ENCODE measurements around the gene TEC.

TEC gene

GRCh38 chr4:48153791-48154550 is 115.7 kb downstream of the TEC start:
- no peak for DNase-seq

- no peak for DNase-seq
These were observed 117.4 kb downstream of the TEC start for GRCh38 chr4:48152259-48152658.

GRCh38 chr4:48149827-48150370 is 119.7 kb downstream of the TEC start:
- no peak for DNase-seq

GRCh38 chr4:48147621-48148020 is 122.0 kb downstream of the TEC start:
- no peak for DNase-seq

- DNase-seq = peak in 1 of 2 donors; percentile 71
These were observed 128.6 kb downstream of the TEC start for GRCh38 chr4:48141048-48141447.

- peak in 1 of 2 donors; percentile 13 for DNase-seq
These were observed 129.9 kb downstream of the TEC start for GRCh38 chr4:48139691-48140090.

- peak; percentile 47 to 76 for DNase-seq
These were observed 130.7 kb downstream of the TEC start for GRCh38 chr4:48138936-48139335.

GRCh38 chr4:48138511-48138910 is 131.1 kb downstream of the TEC start:
- no peak for DNase-seq

GRCh38 chr4:48137846-48138245 is 131.8 kb downstream of the TEC start:
- peak in 1 of 2 donors; percentile 28 for DNase-seq

GRCh38 chr4:48134081-48134480 is 135.6 kb downstream of the TEC start, which contains the start of gene TXK:
TSS of gene TXK (minus strand) at chr4:48134250. CDS start at chr4:48134170, 80 bp downstream.
- peak in 1 of 2 donors; percentile 55 for DNase-seq

GRCh38 chr4:48133669-48134068 is 136.0 kb downstream of the TEC start:
- DNase-seq = no peak

- DNase-seq = no peak
These were observed 137.9 kb downstream of the TEC start for GRCh38 chr4:48131736-48132135.

GRCh38 chr4:48130100-48130499 is 139.5 kb downstream of the TEC start:
- no peak for DNase-seq

GRCh38 chr4:48129307-48130014 is 140.2 kb downstream of the TEC start:
- peak; percentile 55 to 56 for DNase-seq

GRCh38 chr4:48127682-48128404 is 141.8 kb downstream of the TEC start:
- DNase-seq = peak; percentile 70 to 74

GRCh38 chr4:48127231-48127630 is 142.4 kb downstream of the TEC start:
- no peak for DNase-seq

GRCh38 chr4:48126621-48127020 is 143.0 kb downstream of the TEC start:
- no peak for DNase-seq

- DNase-seq = no peak
These were observed 144.8 kb downstream of the TEC start for GRCh38 chr4:48124870-48125269.

GRCh38 chr4:48122756-48123155 is 146.9 kb downstream of the TEC start:
- no peak for DNase-seq

- DNase-seq = no peak
These were observed 148.5 kb downstream of the TEC start for GRCh38 chr4:48121180-48121579.

- no peak for DNase-seq
These were observed 149.5 kb downstream of the TEC start for GRCh38 chr4:48120132-48120531.

- DNase-seq = no peak
These were observed 150.0 kb downstream of the TEC start for GRCh38 chr4:48119646-48120045.

- DNase-seq = no peak
These were observed 151.6 kb downstream of the TEC start for GRCh38 chr4:48118081-48118480.

Measured in CD4-positive, alpha-beta T cell treated with Interleukin-4 for 1 hour (primary cell).